ENCODE measurements around the gene GTF2H3.
A peak's percentile ranks its signal among the peaks of the same experiment; 100 is the strongest.
"Not testable (repeated sequence)": the region's sequence is repeated elsewhere in the genome, so short reads cannot be mapped to it uniquely, and the experiment has no call there.

The GTF2H3 gene

DNA sequence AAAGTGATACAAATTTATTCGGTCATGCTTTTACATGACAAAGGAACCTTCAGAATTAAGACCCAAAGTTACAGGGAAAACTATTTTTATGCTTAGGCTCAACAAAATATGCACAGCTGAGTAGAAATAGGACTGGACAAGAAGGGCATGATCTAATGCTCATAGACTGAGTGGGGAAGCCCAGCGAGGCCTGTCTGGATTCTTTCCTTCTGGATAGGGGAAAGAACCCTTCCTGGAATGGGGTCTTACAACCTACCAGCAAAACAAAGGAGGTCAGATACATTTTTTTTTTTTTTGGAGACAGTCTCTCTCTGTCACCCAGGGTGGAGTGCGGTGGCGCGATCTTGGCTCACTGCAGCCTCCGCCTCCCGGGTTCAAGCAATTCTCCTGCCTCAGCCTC, 33.9 kb upstream of the GTF2H3 start:
- no peak overlapping the region for H3K4me3 ChIP-seq (ENCODE audit: low read depth, low read length)
- no peak for DNase-seq (ENCODE audit: low read depth)
- TF ChIP-seq, protein P1, sequence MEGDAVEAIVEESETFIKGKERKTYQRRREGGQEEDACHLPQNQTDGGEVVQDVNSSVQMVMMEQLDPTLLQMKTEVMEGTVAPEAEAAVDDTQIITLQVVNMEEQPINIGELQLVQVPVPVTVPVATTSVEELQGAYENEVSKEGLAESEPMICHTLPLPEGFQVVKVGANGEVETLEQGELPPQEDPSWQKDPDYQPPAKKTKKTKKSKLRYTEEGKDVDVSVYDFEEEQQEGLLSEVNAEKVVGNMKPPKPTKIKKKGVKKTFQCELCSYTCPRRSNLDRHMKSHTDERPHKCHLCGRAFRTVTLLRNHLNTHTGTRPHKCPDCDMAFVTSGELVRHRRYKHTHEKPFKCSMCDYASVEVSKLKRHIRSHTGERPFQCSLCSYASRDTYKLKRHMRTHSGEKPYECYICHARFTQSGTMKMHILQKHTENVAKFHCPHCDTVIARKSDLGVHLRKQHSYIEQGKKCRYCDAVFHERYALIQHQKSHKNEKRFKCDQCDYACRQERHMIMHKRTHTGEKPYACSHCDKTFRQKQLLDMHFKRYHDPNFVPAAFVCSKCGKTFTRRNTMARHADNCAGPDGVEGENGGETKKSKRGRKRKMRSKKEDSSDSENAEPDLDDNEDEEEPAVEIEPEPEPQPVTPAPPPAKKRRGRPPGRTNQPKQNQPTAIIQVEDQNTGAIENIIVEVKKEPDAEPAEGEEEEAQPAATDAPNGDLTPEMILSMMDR (IDR thresholded peaks at IDR 0.05; ENCODE audit: control insufficient read depth, extremely low read depth, insufficient read depth) = no peak

DNA sequence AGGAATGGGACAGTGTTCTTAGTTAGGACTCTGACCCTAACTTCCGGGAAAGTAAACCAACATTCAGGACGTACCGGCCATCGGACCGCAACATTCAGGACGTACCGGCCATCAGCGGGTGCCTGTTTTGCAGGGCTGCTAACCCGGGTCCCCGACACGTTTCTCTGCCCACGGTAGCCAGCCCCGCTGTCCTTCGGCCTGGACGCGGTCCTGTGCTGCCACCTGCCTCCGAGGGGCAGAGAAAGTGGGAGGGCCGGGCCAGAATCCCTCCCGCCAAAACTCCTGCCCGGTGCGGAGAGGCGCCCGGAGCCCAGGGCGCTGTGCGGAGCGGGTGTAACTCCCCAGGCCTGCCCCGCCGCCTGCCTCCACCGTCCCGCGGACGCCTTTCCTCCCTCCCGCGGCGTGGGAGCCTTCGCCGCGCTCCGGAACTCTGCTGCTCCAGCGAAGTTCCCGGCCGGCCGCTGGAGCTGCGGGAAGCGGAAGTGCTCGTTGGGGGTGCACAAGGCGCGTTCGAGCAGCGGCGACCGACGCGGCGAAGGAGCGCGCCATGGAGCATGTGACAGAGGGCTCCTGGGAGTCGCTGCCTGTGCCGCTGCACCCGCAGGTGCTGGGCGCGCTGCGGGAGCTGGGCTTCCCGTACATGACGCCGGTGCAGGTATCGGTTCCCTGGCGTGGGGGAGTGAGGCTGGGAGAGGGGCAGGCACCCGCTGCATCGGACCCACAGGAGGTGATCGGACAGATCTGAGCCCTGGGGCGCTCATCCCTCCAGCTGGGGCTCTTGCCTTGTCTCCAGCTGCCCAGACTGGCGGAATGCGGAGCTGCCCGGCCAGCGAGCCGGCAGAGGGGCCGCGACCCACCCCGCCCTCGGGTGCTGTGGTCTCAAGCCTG, 31.8 kb upstream of the GTF2H3 start, which contains the start of gene DDX55:
TSS of gene DDX55 (plus strand) at position 498 of the 888 bp plus-strand sequence. CDS start at position 548, 50 bp downstream.
- DNase-seq (ENCODE audit: low read depth) = peak; percentile 56
- H3K4me3 ChIP-seq (ENCODE audit: low read depth, low read length) = peak within 1 kb of the TSS; percentile 75
- TF ChIP-seq, protein P1 (IDR thresholded peaks at IDR 0.05; ENCODE audit: control insufficient read depth, extremely low read depth, insufficient read depth) = peak; percentile 38

DNA sequence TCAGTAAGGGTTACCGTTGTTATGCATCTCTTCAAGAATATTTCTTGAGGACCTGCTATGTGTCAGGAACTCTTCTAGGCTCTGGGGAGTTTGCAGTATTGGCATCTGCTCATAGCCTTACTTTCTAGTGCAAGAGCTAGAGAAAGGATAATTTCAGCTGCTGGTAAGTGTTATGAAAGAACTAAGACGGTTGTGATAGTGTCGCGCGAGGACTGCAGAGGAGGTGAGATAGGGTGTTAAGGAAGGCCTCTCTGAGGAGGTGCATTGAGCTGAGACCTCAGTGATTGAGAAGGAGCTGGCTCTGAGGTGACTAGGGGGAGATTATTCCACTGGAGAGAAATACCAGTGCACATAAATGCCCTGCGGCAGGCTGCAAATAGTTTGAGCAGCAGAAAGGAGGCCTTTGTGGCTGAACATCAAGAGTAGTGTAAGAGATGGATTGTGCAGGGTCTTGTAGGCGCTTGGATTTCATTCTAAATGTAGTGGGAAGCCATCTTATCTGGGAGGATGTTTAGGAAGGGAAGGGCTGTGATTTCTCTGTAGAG, 30.9 kb upstream of the GTF2H3 start:
- TF ChIP-seq, protein P1 (IDR thresholded peaks at IDR 0.05; ENCODE audit: control insufficient read depth, extremely low read depth, insufficient read depth) = no peak
- DNase-seq (ENCODE audit: low read depth) = no peak
- peak overlapping the region; percentile 75 for H3K4me3 ChIP-seq (ENCODE audit: low read depth, low read length)

- peak overlapping the region; percentile 75 for H3K4me3 ChIP-seq (ENCODE audit: low read depth, low read length)
- DNase-seq (ENCODE audit: low read depth) = not testable (repeated sequence)
These were observed 30.1 kb upstream of the GTF2H3 start for GRCh38 chr12:123603495-123603894.

DNA sequence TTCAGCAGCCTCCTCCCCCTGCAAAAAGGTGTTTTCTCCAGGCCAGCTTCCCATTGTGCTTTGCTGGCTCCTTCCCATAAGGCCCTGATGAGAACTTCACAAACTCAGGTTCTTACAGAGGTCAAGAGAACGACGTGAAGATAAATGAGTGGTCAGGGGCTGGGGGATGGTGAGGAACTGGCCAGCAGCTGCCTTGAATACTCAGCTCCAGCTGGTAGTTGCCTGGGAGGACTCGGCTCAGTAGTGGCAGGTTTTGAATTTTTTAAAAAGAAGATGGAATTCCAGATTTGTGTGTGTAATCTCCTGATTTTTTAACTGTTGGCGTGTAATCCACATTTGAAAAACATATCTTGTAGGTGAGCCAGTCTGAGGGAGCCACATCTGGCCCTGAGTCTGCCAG, 25.9 kb upstream of the GTF2H3 start:
- H3K4me3 ChIP-seq (ENCODE audit: low read depth, low read length) = no peak overlapping the region
- TF ChIP-seq, protein P1 (IDR thresholded peaks at IDR 0.05; ENCODE audit: control insufficient read depth, extremely low read depth, insufficient read depth) = no peak
- no peak for DNase-seq (ENCODE audit: low read depth)

GRCh38 chr12:123608182-123608581, 25.4 kb upstream of the GTF2H3 start:
- TF ChIP-seq, protein P1 (IDR thresholded peaks at IDR 0.05; ENCODE audit: control insufficient read depth, extremely low read depth, insufficient read depth) = no peak

GRCh38 chr12:123614110-123614509, 19.5 kb upstream of the GTF2H3 start:
- TF ChIP-seq, protein P1 (IDR thresholded peaks at IDR 0.05; ENCODE audit: control insufficient read depth, extremely low read depth, insufficient read depth) = no peak
- DNase-seq (ENCODE audit: low read depth) = no peak
- no peak overlapping the region for H3K4me3 ChIP-seq (ENCODE audit: low read depth, low read length)

More at GRCh38 chr12:123608182-123608581, 25.4 kb upstream of the GTF2H3 start:
- H3K4me3 ChIP-seq (ENCODE audit: low read depth, low read length) = no peak overlapping the region
- peak; percentile 42 for DNase-seq (ENCODE audit: low read depth)

All from LNCaP clone FGC (cell line).